A549 (cell line): ENCODE data around the gene SLC37A1. TPM values are rescaled to one million over a fixed set of nuclear protein-coding genes. Genes with fewer than 3 reads are reported as not detected.

ENCODE experiments used
- ATAC-seq, 2 experiments: fragments of 200-7000 bp in 1 of 2; fragments of >200 bp in 1 of 2; cut with Nextera tagmentation in 1 of 2; cut with Tn5 transposase in 1 of 2; 3 replicates each; pipeline versions ENCODE4 v1.8.0 to v1.9.1; 2018 to 2020; ENCODE audit warnings: mild to moderate bottlenecking in 1 of 2, moderate library complexity in 1 of 2
- CTCF ChIA-PET: fragments of 300-600 bp; sonication (Branson Sonifier 250); formaldehyde crosslinking; extraction: SDS; loops from one replicate; lab custom pipeline; 2021; ENCODE audit warnings: antibody characterized with exemption, inconsistent platforms; lab: Yijun Ruan, JAX
- POLR2A ChIA-PET: fragments of 350-600 bp; formaldehyde crosslinking; extraction: SDS; loops from one replicate; lab custom pipeline; 2021; ENCODE audit warnings: antibody characterized with exemption, inconsistent platforms; lab: Yijun Ruan, JAX
- DNase-seq, 2 experiments: peaks; one replicate each; pipeline versions ENCODE4 v3.0.0 to v3.0.0-alpha.2; 2011 to 2016; ENCODE audit warnings: low read depth in 1 of 2, low spot score in 1 of 2
- FAIRE-seq: peaks from 2 replicates; lab custom pipeline; 2011; peaks lifted over from hg19 to GRCh38; lab: Jason Lieb, UNC
- H3K27ac ChIP-seq, 2 experiments: fragments of >200 bp; sonication (Bioruptor Twin); formaldehyde crosslinking; 3 replicates each; pipeline ENCODE4 v1.5.1; 2016 to 2017
- H3K4me1 ChIP-seq: fragments of >200 bp; sonication (Bioruptor Twin); formaldehyde crosslinking; 3 replicates; pipeline ENCODE4 v1.6.1; 2016
- H3K4me2 ChIP-seq: fragments of >200 bp; sonication (Bioruptor Twin); formaldehyde crosslinking; 3 replicates; pipeline ENCODE4 v1.6.1; 2016
- H3K4me3 ChIP-seq: fragments of >200 bp; sonication (Bioruptor Twin); formaldehyde crosslinking; 3 replicates; pipeline ENCODE4 v1.5.1; 2016
- H3K9me3 ChIP-seq: fragments of >200 bp; sonication (Bioruptor Twin); formaldehyde crosslinking; 3 replicates; pipeline ENCODE4 v1.6.1; 2016
- ATOH8 ChIP-seq: fragments of 250-450 bp; sonication (Bioruptor Pico); IDR thresholded peaks from 2 replicates; pipeline ENCODE4 v1.5.0; 2020; ENCODE audit warnings: low read depth, mild to moderate bottlenecking, moderate library complexity
- BCL3 ChIP-seq: fragments of >200 bp; sonication (Bioruptor Twin); formaldehyde crosslinking; IDR thresholded peaks from 3 replicates; pipeline ENCODE4 v1.6.1; 2016
- BHLHE40 ChIP-seq: IDR thresholded peaks from 2 replicates; pipeline ENCODE4 v1.6.1; 2012; ENCODE audit warnings: low read depth, low read length, inconsistent platforms
- CEBPB ChIP-seq, 2 experiments: fragments of >200 bp in 1 of 2; sonication (Bioruptor Twin) in 1 of 2; formaldehyde crosslinking in 1 of 2; IDR thresholded peaks; 2 replicates each; pipeline ENCODE4 v1.6.1; 2012 to 2016
- E2F6 ChIP-seq: IDR thresholded peaks from 2 replicates; pipeline ENCODE4 v1.6.1; 2012; ENCODE audit warnings: low read depth, borderline replicate concordance
- EHMT2 ChIP-seq: fragments of 200-600 bp; sonication (generic); IDR thresholded peaks from 2 replicates; pipeline ENCODE4 v1.6.1; 2016; ENCODE audit warnings: antibody characterized with exemption, low read depth, mild to moderate bottlenecking, moderate library complexity
- ELK1 ChIP-seq: fragments of 150-350 bp; IDR thresholded peaks from 2 replicates; pipeline ENCODE4 v1.6.1; 2014; ENCODE audit warnings: low read depth, mild to moderate bottlenecking, low read length
- ESRRA ChIP-seq: fragments of 150-350 bp; IDR thresholded peaks from 2 replicates; pipeline ENCODE4 v1.6.1; 2014; ENCODE audit warnings: mild to moderate bottlenecking, low read length, borderline replicate concordance
- FOSB ChIP-seq: fragments of 250-450 bp; sonication (Bioruptor Pico); IDR thresholded peaks from 2 replicates; pipeline ENCODE4 v1.5.0; 2020; ENCODE audit warnings: mild to moderate bottlenecking, moderate library complexity
- HEYL ChIP-seq: fragments of 250-450 bp; sonication (Bioruptor Pico); IDR thresholded peaks from 2 replicates; pipeline ENCODE4 v1.8.0; 2021; ENCODE audit warnings: mild to moderate bottlenecking, moderate library complexity
- HMGXB4 ChIP-seq: fragments of 250-450 bp; sonication (Bioruptor Pico); IDR thresholded peaks from 2 replicates; pipeline ENCODE4 v1.5.0; 2021; ENCODE audit warnings: mild to moderate bottlenecking, moderate library complexity, borderline replicate concordance
- HOXB13 ChIP-seq: fragments of 250-450 bp; sonication (Bioruptor Pico); IDR thresholded peaks from 2 replicates; pipeline ENCODE4 v1.5.0; 2020; ENCODE audit warnings: low read depth, mild to moderate bottlenecking, moderate library complexity
- HOXB5 ChIP-seq: fragments of 250-450 bp; sonication (Bioruptor Pico); IDR thresholded peaks from 2 replicates; pipeline ENCODE4 v1.5.0; 2020; ENCODE audit warnings: mild to moderate bottlenecking, moderate library complexity
- JUNB ChIP-seq: fragments of >200 bp; sonication (Bioruptor Twin); formaldehyde crosslinking; IDR thresholded peaks from 2 replicates; pipeline ENCODE4 v1.6.1; 2016
- MAZ ChIP-seq: fragments of 150-350 bp; IDR thresholded peaks from 2 replicates; pipeline ENCODE4 v1.6.1; 2014; ENCODE audit warnings: antibody characterized with exemption, low read depth, low read length, borderline replicate concordance
- MYC ChIP-seq: IDR thresholded peaks from 2 replicates; pipeline ENCODE4 v1.6.1; 2012; ENCODE audit warnings: mild to moderate bottlenecking, inconsistent platforms, low read length, improper control_type of control experiment, borderline replicate concordance
- PHF8 ChIP-seq: fragments of 200-600 bp; sonication (generic); IDR thresholded peaks from 2 replicates; pipeline ENCODE4 v1.6.1; 2016; ENCODE audit warnings: low read depth, mild to moderate bottlenecking, antibody characterized with exemption, moderate library complexity, borderline replicate concordance
- POLR2A ChIP-seq: IDR thresholded peaks from 2 replicates; pipeline ENCODE4 v1.6.1; 2012; ENCODE audit warnings: mild to moderate bottlenecking, low read length
- POLR2AphosphoS2 ChIP-seq: conservative IDR thresholded peaks from 2 replicates; pipeline ENCODE4 v1.6.1; 2012; ENCODE audit warnings: low read length, improper control_type of control experiment, inconsistent platforms
- RAD21 ChIP-seq, 2 experiments: fragments of >200 bp in 1 of 2; sonication (Bioruptor Twin) in 1 of 2; formaldehyde crosslinking in 1 of 2; IDR thresholded peaks in 1 of 2; conservative IDR thresholded peaks in 1 of 2; 2 replicates in 1 of 2; 3 replicates in 1 of 2; pipeline ENCODE4 v1.6.1; 2012 to 2018; ENCODE audit warnings: inconsistent platforms in 1 of 2
- RARB ChIP-seq: fragments of 250-450 bp; sonication (Bioruptor Pico); IDR thresholded peaks from 2 replicates; pipeline ENCODE4 v1.8.0; 2021; ENCODE audit warnings: mild to moderate bottlenecking, moderate library complexity
- RFX5 ChIP-seq: fragments of 450-650 bp; IDR thresholded peaks from 2 replicates; pipeline ENCODE4 v1.7.1; 2014; ENCODE audit warnings: antibody characterized with exemption, mild to moderate bottlenecking, moderate library complexity
- RNF2 ChIP-seq: fragments of 200-600 bp; sonication (generic); IDR thresholded peaks from 2 replicates; pipeline ENCODE4 v1.6.1; 2016; ENCODE audit warnings: low read depth, mild to moderate bottlenecking, antibody characterized with exemption, moderate library complexity, borderline replicate concordance
- SMC3 ChIP-seq: fragments of >200 bp; sonication (Bioruptor Twin); formaldehyde crosslinking; IDR thresholded peaks from 3 replicates; pipeline ENCODE4 v1.6.1; 2018; ENCODE audit warnings: inconsistent platforms
- SREBF2 ChIP-seq: fragments of 450-650 bp; IDR thresholded peaks from 2 replicates; pipeline ENCODE4 v1.6.1; 2014; ENCODE audit warnings: mild to moderate bottlenecking, moderate library complexity
- ZC3H11A ChIP-seq: fragments of 450-650 bp; IDR thresholded peaks from 2 replicates; pipeline ENCODE4 v1.6.1; 2014; ENCODE audit warnings: antibody characterized with exemption, mild to moderate bottlenecking
- ZNF302 ChIP-seq: fragments of 250-450 bp; sonication (Bioruptor Pico); IDR thresholded peaks from 2 replicates; pipeline ENCODE4 v1.9.0; 2021; ENCODE audit warnings: inconsistent platforms, mild to moderate bottlenecking, moderate library complexity
- ZSCAN20 ChIP-seq: fragments of 250-450 bp; sonication (Bioruptor Pico); IDR thresholded peaks from 2 replicates; pipeline ENCODE4 v1.8.0; 2022; ENCODE audit warnings: mild to moderate bottlenecking, moderate library complexity
- WGBS: methylation state at CpG from one replicate; pipeline ENCODE4 v1.1.6; 2017; ENCODE audit errors: missing lambda C conversion rate; 5-methylcytosine and 5-hydroxymethylcytosine counted together
- polyA plus RNA-seq, 4 experiments: library from polyadenylated mRNA; depleted of rRNA in 3 of 4; stranded (reverse); fragments of >200 nt; fragmentation: RNase III in 1 of 4; extraction: RNeasy Plus Mini Kit Qiagen cat#74134 plus additional on column Dnase treatment in 1 of 4; gene quantifications; 2 replicates in 3 of 4; 3 replicates in 1 of 4; pipeline ENCODE4 v1.2.3, GENCODE V29; 2011 to 2017

The SLC37A1 gene
- polyA plus RNA-seq, 2 of the 4 experiments (the other 2 are of a cell fraction): 1.9 to 2.1 TPM

- Histone ChIP-seq H3K4me1 (no peaks in the 10 kb centered on the region), H3K9me3 (no peaks in the 10 kb centered on the region), H3K27ac (no peak overlapping the region), H3K4me2 (no peak overlapping the region), H3K4me3 (no peak overlapping the region)
- TF ChIP-seq BCL3 (no peak), BHLHE40 (no peak), EHMT2 (no peak), ELK1 (no peak), HOXB13 (no peak), SMC3 (no peak), ZNF302 (no peak), HMGXB4 (no peak), RNF2 (no peak), ESRRA (no peak), ZSCAN20 (no peak), HEYL (CRISPR knock-in tag) (no peak), SREBF2 (no peak), RAD21 (conservative IDR thresholded peaks at IDR 0.05 in 1 of 2, IDR thresholded peaks at IDR 0.05 in 1 of 2) (no peak), JUNB (no peak)
- ChIA-PET POLR2A (no interaction called here), CTCF (no interaction called here)
- whole genome bisulfite sequencing: 81% methylated on average over 8 of the region's 8 CpGs
- DNase-seq: no peak
- no peak for FAIRE-seq
- no peak for ATAC-seq
Measured at GRCh38 chr21:42560517-42561179, 47.0 kb downstream of the SLC37A1 start.

GRCh38 chr21:42561762-42562650 is 48.4 kb downstream of the SLC37A1 start:
- Histone ChIP-seq H3K27ac (no peak overlapping the region), H3K4me3 (no peak overlapping the region), H3K9me3 (no peaks in the 10 kb centered on the region), H3K4me2 (no peak overlapping the region), H3K4me1 (no peaks in the 10 kb centered on the region)
- ChIA-PET POLR2A (no interaction called here), CTCF (interaction anchor here (0.6 kb wide), 1 partner anchor 1384 kb away, joined by 3 read pairs; no protein-coding TSS in a partner anchor)
- DNase-seq: no peak
- 87% methylated on average over 16 of the region's 23 CpGs for whole genome bisulfite sequencing
- no peak for FAIRE-seq
- no peak for ATAC-seq
- TF ChIP-seq MYC (no peak), BCL3 (no peak), POLR2AphosphoS2 (no peak), ELK1 (no peak), CEBPB (IDR thresholded peaks at IDR 0.05) (no peak), ZC3H11A (no peak), RARB (CRISPR knock-in tag) (no peak), PHF8 (no peak), FOSB (CRISPR knock-in tag) (no peak), POLR2A (no peak), RFX5 (no peak), HOXB5 (CRISPR knock-in tag) (no peak), E2F6 (no peak), ATOH8 (CRISPR knock-in tag) (no peak), MAZ (no peak)
